OCI-LY7 (cell line): ENCODE data around the gene SLC30A7. TPM values are rescaled to one million over a fixed set of nuclear protein-coding genes. Genes with fewer than 3 reads are reported as not detected.

Experiments
- BruUV-seq: library from RNA; stranded (reverse); fragments of 400-500 nt; replicated peaks from 2 replicates; lab custom pipeline; 2021; lab: Mats Ljungman, UMichigan
- CTCF ChIA-PET: fragments of 300-600 bp; sonication (Branson Sonifier 250); formaldehyde crosslinking; loops from one replicate; lab custom pipeline; 2022; ENCODE audit warnings: antibody characterized with exemption; ENCODE audit not compliant: unreplicated experiment; lab: Charles Lee
- POLR2A ChIA-PET: fragments of 300-600 bp; sonication (Branson Sonifier 250); formaldehyde crosslinking; loops from one replicate; lab custom pipeline; 2022; ENCODE audit warnings: antibody characterized with exemption; lab: Charles Lee
- DNase-seq: peaks from one replicate; pipeline ENCODE4 v3.0.0-alpha.2; 2015; ENCODE audit warnings: low spot score
- H2AFZ ChIP-seq: fragments of 200-600 bp; sonication (generic), shearing (Covaris generic); 2 replicates; pipeline ENCODE4 v1.6.1; 2014; ENCODE audit warnings: mild to moderate bottlenecking, antibody characterized with exemption, low read length, moderate library complexity
- H3K27ac ChIP-seq: fragments of 200-600 bp; sonication (generic); 2 replicates; pipeline ENCODE4 v1.5.1; 2014; ENCODE audit warnings: mixed run types, low read depth, mild to moderate bottlenecking, moderate library complexity, low read length, inconsistent platforms; ENCODE audit not compliant: poor library complexity, severe bottlenecking
- H3K36me3 ChIP-seq: fragments of 200-600 bp; sonication (generic); 2 replicates; pipeline ENCODE4 v1.6.1; 2014; ENCODE audit warnings: mild to moderate bottlenecking, antibody characterized with exemption, low read length, moderate library complexity, mixed read lengths; ENCODE audit not compliant: insufficient read depth
- H3K4me1 ChIP-seq: fragments of 200-600 bp; sonication (generic); 2 replicates; pipeline ENCODE4 v1.5.1; 2014; ENCODE audit warnings: mild to moderate bottlenecking, low read length; ENCODE audit not compliant: insufficient read depth, poor library complexity, severe bottlenecking
- H3K4me2 ChIP-seq: fragments of 200-600 bp; sonication (generic); 2 replicates; pipeline ENCODE4 v1.6.1; 2014; ENCODE audit warnings: mild to moderate bottlenecking, low read length
- H3K4me3 ChIP-seq: fragments of 200-600 bp; sonication (generic); 2 replicates; pipeline ENCODE4 v1.5.1; 2014; ENCODE audit warnings: mild to moderate bottlenecking, low read depth, low read length; ENCODE audit not compliant: poor library complexity, severe bottlenecking
- H3K79me2 ChIP-seq: fragments of 200-600 bp; sonication (generic); 2 replicates; pipeline ENCODE4 v1.6.1; 2016; ENCODE audit warnings: low read depth, mild to moderate bottlenecking, low read length, moderate library complexity, mixed read lengths; ENCODE audit not compliant: insufficient read depth
- H3K9me2 ChIP-seq: fragments of 200-600 bp; sonication (generic); 2 replicates; pipeline ENCODE4 v1.6.1; 2016; ENCODE audit warnings: mild to moderate bottlenecking, low read length, mixed read lengths; ENCODE audit not compliant: insufficient read depth
- H3K9me3 ChIP-seq: fragments of 200-600 bp; sonication (generic); 2 replicates; pipeline ENCODE4 v1.6.1; 2014; ENCODE audit warnings: mild to moderate bottlenecking, mixed run types, low read length, mixed read lengths
- H4K20me1 ChIP-seq: fragments of 200-600 bp; sonication (generic); 2 replicates; pipeline ENCODE4 v1.6.1; 2014; ENCODE audit warnings: mild to moderate bottlenecking, antibody characterized with exemption, low read length, moderate library complexity, mixed read lengths; ENCODE audit not compliant: insufficient read depth
- CTCF ChIP-seq: fragments of 200-600 bp; sonication (generic); conservative IDR thresholded peaks from 2 replicates; pipeline ENCODE4 v1.5.1; 2014; ENCODE audit warnings: mild to moderate bottlenecking, antibody characterized with exemption, low read length, moderate library complexity, mixed read lengths
- EZH2phosphoT487 ChIP-seq: fragments of 200-600 bp; sonication (generic); IDR thresholded peaks from 2 replicates; pipeline ENCODE4 v1.6.1; 2018; ENCODE audit warnings: low read depth, borderline replicate concordance, mild to moderate bottlenecking, mixed run types, antibody characterized with exemption, low read length, moderate library complexity, mixed read lengths
- intact Hi-C: fragments of 100-400 bp; cut with micrococcal nuclease; formaldehyde crosslinking; loops from one replicate; pipeline ENCODE4 v1.10.0; 2022; ENCODE audit not compliant: unreplicated experiment
- total RNA-seq, 2 experiments: library from RNA; depleted of rRNA in 1 of 2; stranded (reverse); fragments of >200 nt in 1 of 2; shearing (Covaris generic) in 1 of 2; gene quantifications; 2 replicates each; pipeline ENCODE4 v1.2.3, GENCODE V29; 2014 to 2022

Gene SLC30A7
- total RNA-seq, 2 experiments from 2014 or later, result 8.6 to 15.3 TPM

GRCh38 chr1:100896481-100896982 is 642 bp downstream of the SLC30A7 start:
- Histone ChIP-seq H3K4me1 (peaks cover 30% of the 10 kb centered on the region), H3K27ac (peak overlapping the region; percentile 77), H2AFZ (peak overlapping the region; percentile 95), H3K9me2 (no peaks in the 10 kb centered on the region), H3K4me2 (peak overlapping the region; percentile 94), H3K9me3 (peaks cover under 1% of the 10 kb centered on the region; the same call in 1 of the 2 replicates), H3K79me2 (peaks cover 43% of the 10 kb centered on the region; the same call in 1 of the 2 replicates), H3K4me3 (peak overlapping the region; percentile 99), H3K36me3 (peaks cover 41% of the 10 kb centered on the region), H4K20me1 (peaks cover 8% of the 10 kb centered on the region; the same call in 1 of the 2 replicates)
- POLR2A ChIA-PET, result interaction anchor here (0.6 to 2.3 kb wide), 4 partner anchors 11 to 66 kb away, joined by 3 to 18 read pairs (median 4); no protein-coding TSS in a partner anchor
- intact Hi-C loops, result loop anchor here (10.0 kb wide), 4 partner anchors 538 to 862 kb away; partner anchors contain the start of genes RTCA, SASS6 and TRMT13
- TF ChIP-seq EZH2phosphoT487 (no peak), CTCF (no peak)
- CTCF ChIA-PET, result no interaction called here
- DNase-seq, result peak; percentile 64
- no TSS peak for BruUV-seq

GRCh38 chr1:100902365-100902764 is 6.5 kb downstream of the SLC30A7 start:
- Histone ChIP-seq H3K4me2 (no peak overlapping the region), H4K20me1 (peaks cover 2% of the 10 kb centered on the region; the same call in 1 of the 2 replicates), H3K79me2 (peaks cover 14% of the 10 kb centered on the region; the same call in 1 of the 2 replicates), H3K36me3 (peaks cover 79% of the 10 kb centered on the region), H3K9me2 (no peaks in the 10 kb centered on the region), H3K9me3 (no peaks in the 10 kb centered on the region), H3K27ac (no peak overlapping the region), H3K4me1 (peaks cover 9% of the 10 kb centered on the region), H2AFZ (no peak overlapping the region), H3K4me3 (no peak overlapping the region)
- TF ChIP-seq EZH2phosphoT487 (no peak), CTCF (no peak)
- ChIA-PET CTCF (no interaction called here), POLR2A (interaction anchor here (0.7 kb wide), 1 partner anchor 21 kb away, joined by 3 read pairs; no protein-coding TSS in a partner anchor)
- DNase-seq, result no peak
- BruUV-seq, result no TSS peak
- intact Hi-C loops, result no loop called here

GRCh38 chr1:100903777-100904176 is 7.9 kb downstream of the SLC30A7 start:
- Histone ChIP-seq H3K4me3 (no peak overlapping the region), H3K27ac (no peak overlapping the region), H3K9me3 (no peaks in the 10 kb centered on the region), H3K36me3 (peaks cover 83% of the 10 kb centered on the region), H4K20me1 (no peaks in the 10 kb centered on the region), H3K79me2 (no peaks in the 10 kb centered on the region; the same call in 1 of the 2 replicates), H3K4me1 (no peaks in the 10 kb centered on the region), H3K9me2 (no peaks in the 10 kb centered on the region), H2AFZ (no peak overlapping the region), H3K4me2 (no peak overlapping the region)
- intact Hi-C loops, result no loop called here
- CTCF ChIA-PET, result no interaction called here
- no peak for TF ChIP-seq CTCF
- DNase-seq, result no peak
- POLR2A ChIA-PET, result no interaction called here
- BruUV-seq, result no TSS peak
